GM19043 (cell line): ENCODE results near the gene NHLH1.

Experiments
- ATAC-seq: cut with Tn5 transposase; IDR thresholded peaks from one replicate; pipeline ENCODE4 v1.9.1; 2021; ENCODE audit warnings: low read depth; ENCODE audit not compliant: unreplicated experiment

Gene NHLH1

DNA sequence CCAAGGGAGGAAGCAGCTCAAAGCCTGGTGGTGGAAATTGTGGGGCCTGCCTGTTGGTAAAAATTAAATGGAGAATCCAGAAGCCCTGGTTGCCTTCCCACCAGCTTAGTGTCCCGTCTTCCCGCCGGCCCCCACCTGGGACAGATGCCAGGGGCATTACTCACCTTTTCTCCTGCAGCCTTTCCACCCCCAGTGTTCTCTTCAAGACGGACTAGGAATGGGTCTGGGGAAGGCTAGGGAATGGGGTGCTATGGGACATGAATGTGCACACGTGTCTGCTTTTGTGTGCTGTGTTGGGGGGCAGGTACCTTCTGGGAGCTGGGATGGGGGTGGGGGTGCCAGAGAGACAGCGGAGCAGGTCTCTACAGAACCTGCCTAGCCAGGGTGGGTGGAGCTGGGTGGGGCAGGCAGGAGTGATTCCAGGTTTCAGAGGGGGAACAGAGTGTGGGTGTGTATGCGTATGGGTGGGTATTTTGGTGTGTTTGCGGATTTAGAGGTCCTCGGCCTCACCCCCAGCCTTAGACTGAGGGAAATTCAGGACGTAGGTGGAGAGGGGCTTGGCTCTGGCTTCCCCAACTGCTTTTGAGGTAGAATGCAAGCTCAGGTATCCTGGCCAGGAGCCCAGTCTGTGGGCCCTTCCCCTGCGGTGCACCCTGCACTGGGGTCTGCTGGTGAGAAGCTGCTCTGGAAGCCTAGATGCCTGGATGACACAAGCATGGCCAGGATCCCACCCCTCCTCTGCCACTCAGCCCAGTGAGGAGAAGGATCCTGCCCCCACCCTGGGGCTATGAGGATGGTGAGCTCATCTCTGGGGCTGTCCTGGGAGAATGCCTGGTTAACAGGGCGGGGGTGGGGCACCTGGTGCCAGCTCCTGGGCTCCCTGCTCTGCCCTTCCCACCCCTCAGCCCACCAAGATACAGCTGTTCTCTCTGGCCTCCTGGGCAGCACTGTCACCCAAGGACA lies 41.2 kb downstream of the NHLH1 start:
- no peak for ATAC-seq

DNA sequence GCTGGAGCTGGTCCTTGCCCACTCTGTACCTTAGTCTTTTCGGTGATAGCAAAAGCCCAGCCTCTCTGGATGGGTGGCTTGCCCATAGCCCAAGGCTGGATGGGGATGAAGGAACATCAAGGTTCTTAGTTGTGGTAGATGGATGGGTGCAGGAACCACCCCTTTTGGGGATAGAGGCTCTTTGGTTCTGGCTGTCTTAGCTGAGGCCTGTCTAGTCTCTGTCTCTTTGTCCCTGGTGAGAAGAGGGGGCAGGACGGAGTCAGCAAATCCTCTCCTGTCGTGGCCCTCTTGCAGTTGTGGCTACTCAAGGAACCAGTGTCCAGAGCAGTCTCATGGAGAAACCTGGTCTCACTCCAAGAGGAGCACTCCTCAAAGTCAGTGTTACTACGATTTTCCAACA lies 42.0 kb downstream of the NHLH1 start:
- ATAC-seq, result no peak

DNA sequence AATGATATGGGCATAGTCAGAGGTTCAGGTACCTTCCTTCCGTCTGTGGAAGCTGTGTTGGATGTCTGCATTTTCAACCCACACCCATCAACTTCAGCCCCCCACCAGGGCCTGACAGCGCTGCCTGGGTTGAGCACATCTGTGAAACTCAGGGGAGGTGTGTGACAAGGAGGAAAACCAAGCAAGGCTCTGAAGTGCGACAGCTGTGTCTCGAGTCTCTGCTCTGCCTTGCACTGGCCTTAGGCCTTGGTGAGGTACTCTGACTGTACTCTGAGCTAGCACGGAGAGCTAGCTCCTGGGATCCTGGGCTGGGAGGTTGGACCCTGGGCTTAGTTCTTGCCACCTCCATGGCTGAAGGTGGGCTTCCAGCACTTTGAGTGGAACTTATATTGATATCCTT lies 42.6 kb downstream of the NHLH1 start:
- ATAC-seq, result no peak

DNA sequence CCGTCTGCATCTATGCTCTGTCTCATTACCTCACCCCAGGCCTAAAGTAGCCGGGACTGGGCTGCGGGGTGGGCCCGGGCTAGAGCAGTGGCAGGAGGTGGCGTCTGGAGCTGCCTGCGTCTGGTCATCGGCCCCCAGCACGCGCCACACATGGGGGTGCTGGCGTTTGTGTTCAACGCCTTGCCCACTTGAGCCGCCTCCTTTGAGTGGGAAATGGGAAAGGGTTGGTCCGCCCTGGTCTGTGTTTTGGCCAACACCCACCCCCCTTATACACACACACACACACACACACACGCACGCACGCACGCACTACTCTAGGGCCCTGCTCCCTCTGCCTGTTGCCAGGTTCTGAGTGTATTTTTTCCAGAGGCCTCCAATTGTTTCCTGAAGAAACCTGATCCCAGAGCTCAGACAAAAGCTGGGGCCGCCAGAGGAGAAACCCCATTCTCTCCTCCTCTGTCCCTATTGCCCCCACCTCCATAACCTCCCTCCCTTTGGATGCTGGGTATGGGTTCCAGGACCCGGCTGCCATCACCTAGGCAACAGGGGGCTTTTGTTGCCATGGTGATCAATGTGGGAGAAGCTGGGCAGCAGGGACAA lies 43.6 kb downstream of the NHLH1 start:
- ATAC-seq, result no peak

DNA sequence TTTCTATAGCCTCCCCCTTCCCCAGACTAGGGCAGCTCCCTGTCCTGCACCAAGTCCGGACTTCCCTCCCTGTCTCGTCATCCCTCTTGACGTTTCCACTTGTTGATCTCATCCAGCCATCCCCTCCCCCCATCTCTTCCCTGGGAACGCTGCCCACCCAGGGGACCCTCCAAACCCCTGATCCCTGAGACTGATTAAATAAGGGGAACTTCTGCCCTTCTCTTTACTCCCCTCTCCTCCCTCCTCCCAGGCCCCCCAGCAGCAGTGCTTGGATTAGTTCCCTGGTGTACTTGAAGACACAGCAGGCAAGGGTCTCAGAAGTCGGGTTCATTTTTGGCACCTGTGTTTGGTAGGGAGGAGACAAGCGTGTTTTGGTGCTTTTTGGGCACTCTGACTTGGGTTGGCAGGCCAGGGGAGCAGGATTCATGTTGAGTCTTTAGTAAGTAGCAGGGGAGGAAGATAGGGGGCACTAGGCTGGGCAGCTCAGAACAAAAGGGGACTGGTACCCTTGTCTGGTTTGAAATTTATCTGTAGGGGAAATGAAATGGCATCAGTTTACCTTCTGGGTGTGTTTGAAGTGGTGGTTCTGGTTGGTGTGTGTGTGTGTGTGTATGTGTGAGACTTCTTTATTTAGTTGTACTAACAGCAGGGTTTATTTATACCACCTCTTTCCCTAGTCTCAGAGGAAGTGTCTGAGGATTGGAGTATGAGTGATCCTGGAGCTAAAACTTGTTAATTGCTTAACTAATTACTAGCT lies 44.6 kb downstream of the NHLH1 start:
- ATAC-seq, result no peak

DNA sequence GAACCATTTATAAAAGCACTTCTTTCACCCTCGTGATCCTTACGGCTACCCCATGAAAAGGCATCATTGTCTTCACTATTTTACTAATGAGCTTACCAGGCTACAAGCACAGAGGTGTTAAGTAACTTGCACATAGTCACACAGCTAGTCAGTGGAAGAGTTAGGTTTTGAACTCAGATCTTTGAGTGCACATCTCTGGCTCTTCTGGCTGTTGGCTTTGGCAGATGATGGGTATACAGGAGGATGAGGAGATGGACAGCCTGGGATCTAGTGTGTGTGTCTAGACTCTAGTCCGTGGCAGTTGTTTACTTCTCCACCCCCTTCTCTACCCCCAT lies 45.1 kb downstream of the NHLH1 start:
- no peak for ATAC-seq

DNA sequence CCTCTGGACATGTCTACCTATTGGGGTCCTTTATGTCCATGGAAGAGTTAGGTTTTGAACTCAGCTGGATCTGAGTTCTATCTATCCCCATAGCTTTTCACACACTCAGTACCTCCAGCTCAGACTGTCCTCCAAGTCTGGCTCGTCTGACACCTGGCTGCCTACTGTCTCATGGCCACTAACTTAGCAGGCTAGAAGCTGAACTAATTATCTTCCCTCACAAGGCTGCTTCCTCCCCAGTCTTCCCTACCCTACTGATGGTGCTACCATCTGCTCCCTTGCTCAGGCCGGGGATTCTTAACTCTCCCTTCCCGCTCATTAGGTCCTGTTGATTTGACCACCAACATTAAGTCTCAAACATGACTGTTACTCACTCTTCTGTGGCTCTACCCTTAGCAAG lies 46.8 kb downstream of the NHLH1 start:
- ATAC-seq, result no peak

DNA sequence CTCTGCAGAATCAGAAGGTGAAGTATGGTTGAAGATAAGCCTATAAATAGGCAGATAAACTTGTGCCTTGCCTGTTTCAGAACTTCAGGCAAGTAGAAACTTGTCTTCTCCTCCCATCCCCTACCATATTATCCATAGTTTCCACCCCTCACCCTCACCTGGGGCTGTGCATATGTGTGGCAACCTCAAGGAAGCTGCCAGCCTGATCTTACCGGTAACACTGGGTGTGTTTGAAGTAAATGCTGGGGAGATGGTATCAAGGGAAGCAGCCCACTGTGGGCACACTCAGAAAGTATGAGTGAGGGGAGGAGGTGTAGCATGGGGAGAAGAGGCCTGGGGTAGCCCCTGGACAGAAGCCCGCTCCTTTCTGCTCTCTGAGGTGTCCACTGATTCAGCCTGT lies 48.0 kb downstream of the NHLH1 start:
- ATAC-seq, result no peak

DNA sequence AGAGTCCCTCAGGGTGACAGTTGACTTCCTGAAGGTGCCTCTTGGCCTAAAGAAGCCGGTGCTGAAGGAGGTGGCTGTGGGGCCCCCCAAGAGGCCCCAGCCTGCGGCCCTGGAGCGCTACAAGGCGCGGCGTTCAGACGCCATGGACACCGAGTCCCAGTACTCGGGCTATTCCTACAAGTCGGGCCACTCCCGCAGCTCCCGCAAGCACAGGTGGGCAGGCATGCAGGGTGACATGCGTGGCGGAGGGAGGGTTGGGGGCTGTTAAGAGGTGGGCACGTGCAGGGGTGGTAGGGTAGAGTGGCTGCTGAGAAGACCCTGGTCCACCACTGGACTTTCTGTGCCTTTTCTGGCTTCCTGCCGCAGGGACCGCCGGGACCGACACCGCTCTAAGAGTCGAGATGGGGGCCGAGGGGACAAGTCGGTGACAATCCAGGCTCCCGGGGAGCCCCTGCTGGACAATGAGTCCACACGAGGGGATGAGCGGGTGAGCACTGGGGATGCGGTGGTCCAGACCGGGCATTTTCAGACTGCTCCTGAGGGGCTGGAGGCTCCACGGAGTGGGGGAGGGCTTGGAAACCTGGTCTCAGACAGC lies 48.9 kb downstream of the NHLH1 start:
- ATAC-seq, result no peak

DNA sequence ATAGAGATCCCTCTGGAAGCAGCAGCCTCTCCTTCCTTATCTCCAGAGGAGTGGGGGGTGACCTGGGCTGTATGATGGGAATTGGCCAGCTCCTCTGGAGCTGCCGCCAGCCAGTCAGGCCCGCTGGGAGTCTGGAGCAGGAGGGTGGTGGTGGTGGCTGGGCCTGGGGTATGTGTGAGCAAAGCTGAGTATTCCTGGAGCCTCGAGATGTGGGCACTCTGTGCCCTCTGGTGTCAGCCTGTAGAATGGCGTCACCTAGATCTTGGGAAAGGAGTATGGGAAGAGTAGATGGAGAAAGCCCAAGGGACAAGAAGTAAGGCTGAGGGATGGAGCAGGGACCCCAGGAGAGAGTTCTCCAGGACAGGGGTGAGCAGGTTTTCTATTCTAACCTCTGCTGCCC lies 49.5 kb downstream of the NHLH1 start:
- ATAC-seq, result no peak

DNA sequence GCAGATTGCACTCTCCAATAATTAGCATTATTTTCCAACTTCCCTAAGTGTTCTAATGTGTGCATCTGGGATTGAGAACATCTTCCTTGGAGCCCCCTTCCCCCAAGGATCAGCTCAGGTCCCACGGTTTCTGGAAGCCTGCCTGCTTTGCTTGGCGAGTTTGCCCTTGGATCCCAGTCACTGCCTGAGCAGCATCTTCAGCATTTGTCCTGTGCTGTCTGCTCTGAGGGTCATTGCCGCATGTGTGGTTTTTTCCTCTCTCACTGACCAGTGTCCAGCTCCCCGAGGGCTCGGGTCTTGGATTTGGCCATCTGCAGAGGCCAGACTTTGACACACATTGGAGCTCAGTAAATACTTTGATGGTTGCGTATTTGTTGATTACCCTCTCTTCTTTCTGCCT lies 51.6 kb downstream of the NHLH1 start:
- ATAC-seq, result no peak

DNA sequence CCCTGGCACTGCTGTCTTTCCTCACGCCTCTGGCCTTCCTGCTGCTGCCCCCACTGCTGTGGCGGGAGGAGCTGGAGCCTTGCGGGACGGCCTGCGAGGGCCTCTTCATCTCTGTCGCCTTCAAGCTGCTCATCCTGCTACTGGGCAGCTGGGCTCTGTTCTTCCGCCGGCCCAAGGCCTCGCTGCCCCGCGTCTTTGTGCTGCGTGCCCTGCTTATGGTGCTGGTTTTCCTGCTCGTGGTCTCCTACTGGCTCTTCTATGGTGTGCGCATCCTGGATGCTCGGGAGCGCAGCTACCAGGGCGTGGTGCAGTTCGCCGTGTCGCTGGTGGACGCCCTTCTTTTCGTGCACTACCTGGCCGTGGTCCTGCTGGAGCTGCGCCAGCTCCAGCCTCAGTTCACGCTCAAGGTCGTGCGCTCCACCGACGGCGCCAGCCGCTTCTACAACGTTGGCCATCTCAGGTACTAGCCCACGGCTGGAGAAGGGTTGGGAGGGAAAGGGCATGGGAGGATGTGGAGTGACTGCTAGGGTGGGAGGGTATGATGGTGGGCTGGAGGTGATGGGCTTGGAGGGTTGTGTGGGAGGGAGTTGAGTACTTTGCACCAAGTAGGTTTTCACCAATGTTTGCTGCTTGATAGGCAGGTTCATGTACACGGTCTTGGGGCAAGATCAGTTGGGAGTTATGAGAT lies 52.4 kb downstream of the NHLH1 start:
- no peak for ATAC-seq

DNA sequence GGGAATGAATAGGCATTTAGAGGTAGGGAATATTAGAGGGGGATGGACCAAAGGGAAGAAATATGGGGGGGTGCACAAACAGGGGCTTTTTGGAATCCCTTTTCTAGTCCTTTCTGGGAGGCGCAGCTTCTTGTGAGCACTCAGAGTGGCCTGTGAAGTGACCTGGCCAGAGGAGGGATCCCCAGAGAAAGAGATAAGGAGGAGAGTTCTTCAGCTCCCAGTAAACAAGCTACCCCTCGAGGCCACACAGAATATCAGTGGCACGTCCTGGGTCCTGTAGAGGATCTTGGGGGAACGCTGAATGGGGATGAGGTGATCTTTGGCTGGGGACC lies 52.9 kb downstream of the NHLH1 start:
- ATAC-seq, result no peak

DNA sequence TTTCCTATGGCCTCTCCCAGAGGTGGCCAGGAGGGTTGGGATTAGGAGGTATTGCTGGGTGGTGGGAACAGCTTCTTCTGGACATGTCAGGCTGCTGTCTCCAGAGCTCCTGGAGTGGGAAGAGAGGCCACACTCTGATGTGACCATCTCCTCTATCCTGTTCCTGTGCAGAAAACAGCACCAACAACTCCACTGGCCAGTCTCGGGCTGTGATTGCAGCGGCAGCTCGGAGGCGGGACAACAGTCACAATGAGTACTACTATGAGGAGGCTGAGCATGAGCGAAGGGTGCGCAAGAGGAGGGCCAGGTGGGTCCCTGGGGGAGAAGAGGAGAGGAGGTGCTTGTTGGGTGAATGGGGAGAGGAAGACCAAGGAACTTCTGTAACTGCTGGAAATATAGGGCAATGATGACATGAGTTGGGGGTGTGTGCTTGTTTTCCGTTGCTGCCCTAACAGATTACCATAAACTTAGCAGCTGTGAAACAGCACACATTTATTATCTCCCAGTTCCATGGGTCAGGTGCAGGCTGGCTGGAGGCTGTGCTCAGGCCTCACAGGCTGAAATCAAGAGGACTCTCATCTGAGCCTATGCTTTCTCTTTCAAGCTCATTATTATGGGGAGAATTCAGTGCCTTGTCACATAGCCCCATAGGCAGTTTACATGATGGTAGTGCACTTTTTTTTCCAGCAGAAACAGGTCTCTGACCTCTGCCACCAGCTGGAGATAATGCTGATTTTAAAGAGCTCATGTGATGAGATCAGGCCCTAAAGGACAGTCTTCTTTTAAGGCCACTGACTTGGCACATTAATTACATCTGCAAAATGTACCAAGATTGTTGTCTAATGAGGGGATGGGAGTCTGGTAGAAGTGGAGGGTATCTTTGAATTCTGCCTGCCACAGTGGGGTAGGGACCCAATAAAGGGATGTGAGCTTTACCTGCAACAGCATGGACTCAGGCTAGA lies 54.3 kb downstream of the NHLH1 start:
- ATAC-seq, result no peak

DNA sequence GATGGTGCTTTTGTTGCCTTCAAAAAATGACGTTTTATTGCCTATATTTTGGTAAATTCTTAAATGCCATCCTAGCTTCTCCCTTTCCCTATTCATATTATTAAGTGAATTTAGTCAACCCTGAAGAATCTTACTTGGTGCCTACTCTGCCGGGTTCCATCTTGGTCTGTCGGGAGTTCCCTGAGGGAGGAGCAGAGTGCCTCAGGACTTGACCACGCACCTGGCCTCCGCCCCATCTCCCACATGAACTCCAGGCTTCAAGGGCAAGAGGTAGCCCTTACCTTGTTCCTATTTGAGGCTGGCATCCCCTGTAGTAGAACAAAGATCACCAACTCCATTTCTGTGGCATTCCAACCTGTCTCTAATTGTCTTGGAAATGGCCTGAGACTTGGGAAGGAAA lies 55.0 kb downstream of the NHLH1 start:
- no peak for ATAC-seq
